Activated CD8-positive, alpha-beta memory T cell treated with anti-CD3 and anti-CD28 coated beads for 48 hours (primary cell): ENCODE measurements around the gene PPFIA2.

ENCODE experiments used
- DNase-seq, 3 experiments: peaks; one replicate each; pipeline ENCODE4 v3.0.0-alpha.2; 2020; ENCODE audit warnings: low read depth in 2 of 3, low spot score in 2 of 3

Gene PPFIA2

DNA sequence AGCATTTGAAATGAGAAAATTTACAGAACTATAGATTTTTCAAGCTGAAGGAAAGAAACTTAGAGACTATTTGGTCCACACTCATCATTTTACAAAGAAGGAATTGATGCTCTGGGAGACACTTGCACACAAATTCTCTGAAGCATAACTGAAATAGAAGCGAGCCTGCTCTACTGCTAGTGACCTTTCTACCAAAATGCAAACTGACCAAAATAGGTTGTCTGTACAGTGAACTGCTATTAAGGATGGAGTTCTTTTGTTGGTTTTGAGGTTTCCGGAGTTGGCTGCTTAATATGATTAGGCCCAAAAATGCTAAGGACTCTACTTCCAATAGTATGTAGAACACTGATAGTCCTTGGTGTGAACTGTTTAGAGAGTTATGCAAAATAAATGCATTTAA lies 194.9 kb downstream of the PPFIA2 start:
- DNase-seq, result no peak

DNA sequence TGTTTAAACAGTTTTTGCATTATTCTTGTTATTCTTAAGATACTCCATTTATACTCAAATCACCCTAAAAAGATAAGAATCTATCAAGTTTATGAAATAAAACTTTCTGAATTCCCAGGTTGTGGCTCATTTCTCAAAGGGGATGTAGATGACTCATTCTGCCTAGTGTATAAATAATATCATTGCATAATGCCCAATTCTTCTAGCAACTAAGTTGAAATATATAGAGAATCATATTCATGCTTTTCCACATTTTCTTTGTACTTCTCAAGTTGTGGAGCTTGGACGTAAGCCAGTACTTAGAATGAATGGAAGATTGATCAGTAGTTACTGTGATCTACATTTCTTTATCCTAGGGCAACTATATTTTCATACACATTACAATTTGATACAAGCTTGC lies 201.1 kb downstream of the PPFIA2 start:
- DNase-seq, result no peak

DNA sequence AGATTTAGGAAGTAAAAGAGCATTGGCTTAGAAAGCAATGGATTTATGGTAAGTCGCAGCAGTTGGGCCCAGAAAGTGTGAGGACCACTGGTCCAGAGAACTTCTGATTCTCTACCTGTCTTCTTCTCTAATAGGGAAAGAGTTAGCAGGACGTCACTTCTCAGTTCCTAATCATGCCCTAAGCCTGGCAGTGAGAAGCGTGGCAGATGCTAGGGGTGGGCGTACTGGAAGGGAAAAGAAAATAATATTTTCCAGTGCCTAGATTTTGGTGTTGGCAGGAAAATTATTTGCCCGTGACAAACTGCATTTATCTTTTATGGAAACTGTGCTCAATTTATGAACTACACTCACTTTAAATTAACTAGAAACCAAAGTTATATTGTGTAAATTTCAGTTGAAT lies 212.3 kb downstream of the PPFIA2 start:
- no peak for DNase-seq

DNA sequence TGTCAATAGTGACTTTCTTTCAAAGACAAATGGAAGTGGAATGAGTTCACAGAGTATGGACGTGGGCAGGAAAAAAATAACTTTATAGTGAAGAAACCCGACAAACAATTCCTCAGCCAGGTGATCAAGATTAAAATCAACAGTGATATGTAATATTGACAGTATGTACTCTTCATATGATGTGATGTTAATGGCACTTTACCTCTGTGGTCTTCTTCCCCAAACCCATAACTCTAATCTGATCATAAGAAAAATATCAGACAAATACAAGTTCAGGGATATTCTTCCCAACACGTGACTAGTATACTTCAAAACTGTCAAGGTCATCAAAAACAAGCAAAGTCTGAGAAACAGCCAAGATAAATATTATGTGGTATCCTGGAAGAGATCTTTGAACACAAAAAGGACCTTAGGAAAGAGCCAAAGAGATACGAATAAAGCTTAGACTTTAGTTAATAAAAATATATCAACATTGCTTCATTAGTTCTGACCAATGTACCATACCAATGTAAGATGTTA lies 215.5 kb downstream of the PPFIA2 start:
- DNase-seq, result no peak

DNA sequence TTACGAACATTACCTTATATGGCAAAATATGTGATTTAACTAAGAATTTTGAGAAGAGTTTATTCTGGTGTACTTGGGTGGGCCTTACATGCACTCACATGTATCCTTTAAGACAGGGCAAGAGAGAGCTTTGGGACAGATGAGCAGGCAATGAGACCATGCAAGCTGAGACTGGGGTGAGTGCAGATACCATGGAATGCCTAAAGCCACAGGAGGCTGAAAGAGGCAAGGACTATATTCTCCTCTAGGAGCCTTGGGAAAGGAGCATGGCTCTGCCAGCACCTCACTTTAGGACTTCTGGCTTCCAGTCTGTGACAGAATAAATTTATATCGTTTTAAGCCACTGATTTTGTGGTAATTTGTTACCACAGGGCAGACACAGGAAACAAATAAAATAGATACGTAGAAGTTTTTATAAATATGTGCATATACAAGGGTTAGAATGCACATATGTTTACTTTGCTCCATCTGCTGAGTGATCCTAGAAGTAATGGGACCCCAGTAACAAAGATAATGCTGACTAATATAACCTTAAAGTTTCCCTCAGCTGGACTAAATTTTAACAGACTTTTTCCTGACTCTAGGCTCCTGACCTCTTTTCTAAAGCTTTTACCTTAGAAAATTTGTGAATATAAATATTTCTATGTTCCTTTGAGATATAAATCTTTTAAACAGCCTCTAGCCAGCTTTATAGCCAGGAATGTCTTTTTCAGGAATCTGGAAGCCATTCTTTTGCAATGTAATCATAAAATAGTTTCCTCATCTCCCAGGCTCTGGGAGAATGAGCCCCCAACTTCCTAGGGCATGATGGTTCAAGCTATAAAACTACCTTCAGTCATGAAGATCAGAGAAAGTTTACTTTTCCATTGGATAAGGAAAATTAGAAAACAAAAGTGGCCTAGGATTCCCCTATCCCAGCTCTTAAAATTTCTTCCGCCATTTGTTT lies 216.8 kb downstream of the PPFIA2 start:
- no peak for DNase-seq

DNA sequence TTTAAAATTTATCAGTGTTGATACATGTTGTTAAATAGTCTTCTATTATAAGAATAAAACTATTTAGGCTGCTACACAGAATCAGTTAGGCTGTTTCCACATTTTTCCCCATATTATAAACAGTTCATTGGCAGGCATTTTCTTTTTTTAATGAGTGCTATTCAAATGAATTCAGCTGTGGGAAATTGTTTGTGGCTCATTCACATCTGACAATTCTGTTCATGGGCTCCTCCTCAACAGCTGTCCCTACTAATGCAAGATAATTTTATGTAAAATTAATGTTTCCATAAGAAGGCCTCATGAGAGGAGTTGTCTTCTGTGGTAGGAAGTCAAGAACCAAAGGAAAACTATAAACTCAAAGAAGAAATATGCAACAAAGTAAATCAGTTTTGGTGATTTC lies 218.0 kb downstream of the PPFIA2 start:
- no peak for DNase-seq

DNA sequence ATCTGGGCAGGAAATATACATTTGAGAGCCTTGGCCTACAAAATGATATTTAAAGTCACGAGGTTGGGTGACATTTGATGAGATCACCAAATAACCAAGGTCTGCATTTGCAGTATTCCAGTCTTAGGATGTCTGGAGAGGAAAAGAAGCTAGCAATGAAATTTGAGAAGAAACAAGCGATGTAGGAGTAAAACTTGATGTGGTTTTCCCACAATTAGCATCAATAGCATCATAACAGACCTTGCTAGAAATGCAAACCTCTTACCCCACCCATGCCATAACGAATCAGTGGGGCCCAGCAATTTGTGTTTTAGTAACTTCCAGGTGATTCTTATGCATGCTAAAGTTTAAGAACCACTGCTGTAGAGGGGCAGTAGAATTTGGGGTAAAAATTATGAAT lies 219.9 kb downstream of the PPFIA2 start:
- DNase-seq, result no peak

DNA sequence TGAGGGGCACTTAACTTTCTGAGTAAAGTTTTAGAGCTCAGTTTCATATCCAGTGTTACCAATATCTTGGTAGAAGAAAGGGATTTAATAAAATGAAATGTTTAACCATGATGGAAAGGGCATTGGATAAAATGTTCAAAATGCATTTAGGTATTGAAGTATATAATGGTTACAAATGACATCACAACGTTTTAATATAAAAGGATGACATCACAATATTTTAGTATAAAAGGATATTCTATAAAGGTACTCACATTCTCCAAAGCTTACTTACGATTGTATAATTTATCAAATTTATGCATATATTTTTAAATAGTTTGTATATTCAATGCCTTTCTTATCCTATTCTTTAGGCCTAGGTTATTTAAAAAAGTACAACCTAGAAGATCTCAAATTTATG lies 226.1 kb downstream of the PPFIA2 start:
- no peak for DNase-seq

DNA sequence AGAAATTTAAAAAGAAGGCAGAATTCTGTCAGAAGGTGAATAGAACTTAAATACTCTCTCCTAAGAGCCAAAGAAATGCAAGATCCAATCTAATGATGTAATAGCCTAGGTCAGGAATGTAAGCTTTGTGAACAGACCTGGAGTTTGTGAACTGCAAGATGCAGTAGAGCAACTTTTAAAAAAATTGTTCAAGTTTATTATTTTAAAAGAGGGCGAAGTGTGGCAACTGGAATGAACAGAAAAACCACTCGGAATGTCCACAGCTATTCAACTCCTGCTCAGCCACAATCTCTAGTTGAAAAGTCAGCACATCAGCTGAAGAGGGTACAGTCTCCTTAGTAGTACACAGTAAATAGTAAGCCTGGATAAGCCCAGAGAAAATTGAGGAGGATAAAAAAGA lies 228.8 kb downstream of the PPFIA2 start:
- DNase-seq, result no peak

DNA sequence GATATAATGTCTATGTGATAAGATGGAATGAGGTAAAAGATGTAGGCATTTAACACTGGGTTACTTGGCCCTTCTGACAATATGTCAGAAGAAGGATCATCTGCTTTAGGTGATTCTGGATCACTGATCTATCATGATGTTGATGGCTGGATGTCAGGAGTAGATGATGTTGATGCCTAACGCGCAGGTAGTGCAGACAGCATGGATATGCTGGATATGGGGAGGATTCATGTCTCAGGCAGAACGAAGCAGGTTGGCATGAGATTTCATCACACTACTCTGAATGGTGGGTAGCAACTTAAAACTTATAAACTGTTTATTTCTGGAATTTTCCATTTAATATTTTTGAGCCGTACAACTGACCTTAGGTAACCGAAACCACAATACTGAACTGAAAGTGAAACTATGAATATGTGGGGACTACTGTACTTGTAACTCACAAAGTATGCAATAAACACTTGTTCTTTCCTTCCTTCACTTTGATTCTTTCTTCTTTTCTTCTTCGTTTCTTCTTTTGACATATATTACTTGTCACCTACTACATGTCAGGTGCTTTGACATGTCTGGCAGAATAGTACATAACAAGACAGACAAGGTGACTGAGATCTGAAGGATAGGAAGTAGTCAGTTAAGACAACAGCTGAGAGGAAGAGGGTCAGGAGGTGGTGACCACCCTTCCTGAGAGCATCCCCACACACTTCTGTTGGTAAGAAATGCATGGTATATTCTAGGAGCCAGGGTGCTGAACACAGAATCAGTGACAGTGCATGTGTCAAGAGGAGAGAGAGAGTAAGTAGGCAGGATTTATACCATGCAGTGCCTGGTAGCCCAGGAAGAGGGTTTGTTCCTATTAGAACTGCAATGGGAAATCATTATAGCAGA lies 238.8 kb downstream of the PPFIA2 start:
- no peak for DNase-seq

DNA sequence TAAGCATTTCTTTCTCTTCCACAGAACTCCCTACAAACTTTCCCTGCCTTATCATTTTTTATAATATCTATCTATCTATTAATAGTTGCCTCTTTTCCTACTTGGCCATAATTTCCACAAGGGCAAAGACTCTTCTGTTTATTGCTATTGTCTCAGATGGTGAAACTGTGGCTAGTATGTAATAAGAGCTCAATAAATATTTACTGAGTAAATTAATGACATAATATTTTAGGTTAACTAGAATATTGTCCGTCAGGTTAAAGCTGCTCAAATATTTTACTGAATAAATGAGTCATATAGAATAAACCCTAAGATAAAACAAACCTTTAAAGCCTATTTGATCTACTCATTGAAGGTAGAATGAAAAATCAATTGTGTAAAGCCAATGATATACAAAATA lies 240.5 kb downstream of the PPFIA2 start:
- DNase-seq, result no peak

DNA sequence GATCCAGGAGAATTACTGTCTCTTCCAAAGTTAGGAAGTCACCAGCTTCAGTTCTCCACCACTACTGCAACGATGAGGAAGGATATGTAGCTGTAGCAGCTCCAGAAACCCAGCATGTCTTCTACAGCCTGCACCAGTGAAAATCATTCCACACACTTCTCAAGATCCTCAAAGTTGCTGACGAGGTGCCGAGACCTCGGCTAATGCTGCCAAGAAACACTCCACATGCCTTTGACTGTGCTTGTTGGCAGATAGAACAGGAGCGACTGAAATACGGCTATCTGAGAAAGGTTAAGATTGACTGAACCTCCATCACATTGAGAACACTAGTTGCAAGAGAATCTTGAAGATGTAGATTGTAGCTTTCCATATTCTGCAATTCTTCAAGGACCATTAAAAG lies 241.9 kb downstream of the PPFIA2 start:
- DNase-seq, result no peak

DNA sequence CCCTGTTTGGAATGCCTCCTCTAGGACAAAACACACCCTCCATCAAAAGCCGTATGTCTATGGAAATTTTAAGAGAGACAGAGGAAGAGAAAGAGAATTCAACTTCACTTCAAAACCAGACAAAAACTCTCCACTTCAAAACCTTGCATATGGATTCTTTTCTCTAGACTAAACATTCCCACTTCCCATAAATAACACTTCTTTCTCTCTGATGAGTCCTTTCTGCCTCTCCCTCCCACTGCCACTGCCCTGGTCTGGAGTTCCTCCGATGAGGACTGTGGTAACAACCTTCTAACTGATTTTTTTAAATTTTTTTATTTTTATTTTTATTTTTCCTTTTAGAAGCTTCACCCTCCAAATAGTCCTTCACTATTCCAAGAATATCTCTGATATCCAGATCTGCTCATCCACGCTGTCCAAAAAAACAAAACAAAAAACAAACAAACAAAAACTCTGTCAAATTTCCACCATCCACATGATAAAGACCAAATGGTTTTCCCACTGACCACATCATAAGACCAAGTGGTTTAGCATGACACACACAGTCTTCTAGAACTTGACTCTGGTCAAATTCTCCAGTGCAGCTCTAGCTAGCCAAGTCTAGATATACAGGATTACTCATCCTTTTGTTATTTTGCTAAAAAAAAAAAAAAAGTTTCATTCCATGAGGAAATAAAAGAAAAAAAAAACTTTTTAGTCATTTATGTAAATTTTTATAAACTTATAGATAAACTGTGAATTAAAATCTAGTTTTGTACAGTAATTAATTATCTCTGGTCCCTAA lies 256.0 kb downstream of the PPFIA2 start:
- DNase-seq, result no peak

DNA sequence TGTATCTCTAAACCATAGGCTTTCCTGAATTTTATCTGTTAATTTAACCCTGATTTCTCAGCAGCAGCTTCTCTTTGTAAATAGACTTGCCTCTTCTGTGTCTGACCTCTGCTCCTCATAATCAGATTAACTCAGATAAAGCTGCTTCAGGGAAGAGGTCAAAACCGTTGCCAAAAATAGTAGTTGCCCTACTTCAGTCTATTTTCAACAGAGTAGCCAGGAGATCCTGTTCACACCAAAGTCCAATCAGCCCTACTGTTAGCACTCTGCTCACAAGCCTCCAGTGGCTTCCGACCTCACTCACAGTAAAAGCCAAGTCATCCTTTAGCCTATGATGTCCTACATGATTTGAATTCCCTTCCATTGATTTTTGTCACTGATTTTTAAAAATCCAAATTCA lies 258.4 kb downstream of the PPFIA2 start:
- no peak for DNase-seq

DNA sequence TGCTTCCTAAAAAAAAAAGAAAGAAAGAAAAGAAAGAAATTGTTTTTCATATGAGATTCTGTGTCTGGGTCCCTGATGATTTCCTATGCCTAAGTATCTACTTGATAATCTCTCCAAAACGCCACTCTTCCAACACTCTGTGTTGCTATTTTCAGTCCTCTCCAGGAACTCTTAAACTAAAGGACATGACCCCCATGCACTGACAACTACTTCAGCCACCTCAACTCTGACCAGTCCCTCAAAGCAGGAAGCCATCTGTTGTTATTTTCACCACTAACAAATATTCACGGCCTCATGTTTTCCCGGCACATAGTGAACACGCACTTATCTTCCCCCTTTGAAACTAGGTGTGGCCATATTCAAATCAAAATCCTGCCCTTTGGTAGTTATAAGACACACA lies 259.3 kb downstream of the PPFIA2 start:
- no peak for DNase-seq

DNA sequence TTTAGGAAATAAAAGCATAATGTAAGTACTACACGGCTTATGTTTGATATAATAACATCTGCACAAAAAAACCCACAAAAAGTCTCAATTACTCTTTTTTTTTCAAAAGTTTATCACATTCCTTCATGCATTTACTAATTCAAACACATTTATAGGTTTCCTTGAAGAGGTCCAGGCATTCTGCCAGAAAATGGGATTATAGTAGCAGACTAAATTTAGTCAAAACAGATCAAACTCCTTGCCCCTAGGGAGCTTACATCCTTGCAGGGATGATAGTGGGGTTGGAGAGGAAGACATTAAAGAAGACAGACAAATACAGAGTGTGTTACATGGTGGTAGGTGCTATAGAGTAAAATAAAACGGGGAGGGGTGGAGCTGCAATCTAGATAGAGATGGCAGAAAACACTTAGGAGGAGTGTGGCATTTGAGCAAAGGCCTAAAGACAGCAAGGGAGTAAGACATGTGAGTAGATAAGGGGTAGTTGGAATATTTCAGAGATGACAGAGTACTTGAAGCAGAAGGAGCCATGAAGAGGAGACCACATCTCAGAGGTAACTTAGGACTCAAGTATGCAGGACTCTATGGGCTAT lies 266.9 kb downstream of the PPFIA2 start:
- DNase-seq, result no peak

DNA sequence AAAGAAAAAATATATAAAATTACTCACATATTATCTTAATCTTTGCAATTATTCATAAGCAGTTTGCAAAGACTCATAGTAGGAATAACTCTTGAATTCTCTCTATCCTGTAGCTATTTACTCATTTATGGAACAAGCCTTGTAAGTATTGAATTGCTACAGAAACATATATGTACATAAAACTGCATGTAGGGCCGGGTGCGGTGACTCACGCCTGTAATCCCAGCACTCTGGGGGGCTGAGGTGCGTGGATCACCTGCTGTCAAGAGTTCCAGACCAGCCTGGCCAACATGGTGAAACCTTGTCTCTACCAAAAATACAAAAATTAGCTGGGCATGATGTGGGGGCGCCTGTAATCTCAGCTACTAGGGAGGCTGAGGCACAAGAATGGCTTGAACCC lies 286.2 kb downstream of the PPFIA2 start:
- no peak for DNase-seq

DNA sequence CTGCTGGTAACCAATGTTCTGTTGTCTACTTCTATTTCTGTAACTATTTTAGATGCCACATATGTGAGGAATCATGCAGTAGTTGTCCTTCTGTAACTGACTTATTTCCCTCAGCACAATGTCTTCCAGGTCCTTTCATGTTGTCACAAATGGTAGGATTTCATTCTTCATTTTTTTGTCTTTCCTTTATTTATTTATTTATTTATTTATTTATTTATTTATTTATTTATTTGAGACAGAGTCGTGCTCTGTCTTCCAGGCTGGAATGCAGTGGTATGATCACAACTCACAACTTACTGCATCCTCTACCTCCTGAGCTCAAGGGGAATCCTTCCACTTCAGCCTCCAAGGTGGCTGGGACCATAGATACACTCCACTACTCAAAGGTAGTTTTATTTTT lies 288.2 kb downstream of the PPFIA2 start:
- DNase-seq, result no peak

DNA sequence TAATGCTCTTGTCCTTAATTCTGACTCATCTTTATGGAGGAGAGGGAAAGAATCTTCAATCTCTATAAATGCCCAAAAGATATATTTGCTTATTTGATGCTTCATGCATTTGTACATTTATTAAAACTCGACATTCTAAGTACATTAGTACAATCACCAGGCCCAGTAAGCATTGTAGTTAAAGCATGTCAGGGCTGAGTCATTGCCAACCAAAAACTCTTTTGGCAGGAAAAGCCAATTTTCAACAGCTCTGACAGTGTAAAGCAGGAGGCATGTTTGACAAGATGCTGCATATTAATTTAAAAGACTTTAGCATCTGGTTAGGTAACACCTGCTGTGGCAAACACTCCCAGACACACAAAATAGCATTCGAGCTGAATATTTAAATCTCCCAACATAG lies 290.9 kb downstream of the PPFIA2 start:
- DNase-seq, result no peak

DNA sequence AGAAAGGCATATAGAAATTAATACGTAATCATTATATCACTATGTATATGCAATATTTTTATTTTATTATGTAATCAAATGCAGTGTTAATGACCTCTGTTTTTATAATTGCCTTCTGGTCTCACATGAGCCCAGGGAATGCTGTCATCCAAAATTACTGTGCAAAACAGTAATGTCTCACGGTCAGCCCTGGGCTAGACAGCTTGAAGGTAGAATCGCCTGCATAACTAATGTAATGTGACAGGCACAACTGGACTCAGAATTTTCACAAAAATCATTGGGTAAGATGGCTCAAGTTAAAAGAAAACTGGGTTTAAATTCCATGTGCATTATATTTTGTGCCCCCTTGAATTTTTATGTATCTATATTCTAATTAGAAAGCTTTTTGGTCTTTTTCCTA lies 293.3 kb downstream of the PPFIA2 start:
- DNase-seq, result no peak

DNA sequence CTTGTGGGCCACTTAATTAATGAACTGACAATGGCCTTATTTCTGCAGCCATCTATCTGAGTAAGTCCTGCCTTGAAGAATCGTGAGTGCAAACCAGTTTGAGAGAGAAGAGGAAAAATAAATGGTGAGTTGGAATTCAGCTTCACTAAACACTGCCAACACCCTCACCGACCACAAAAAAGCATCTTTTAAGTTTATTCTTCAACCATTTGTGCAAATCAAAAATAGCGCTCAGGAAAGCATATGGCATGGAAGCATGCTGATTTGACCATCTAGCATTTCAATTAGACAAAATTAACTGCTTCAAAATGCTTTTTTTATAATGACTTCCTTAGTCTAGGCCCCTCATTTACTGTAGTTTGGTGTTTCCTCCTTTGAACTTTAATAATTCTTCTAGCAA lies 294.0 kb downstream of the PPFIA2 start:
- DNase-seq, result no peak
